Measurements from ENCODE around the gene BRCC3. TPM values are rescaled to one million over a fixed set of nuclear protein-coding genes. Genes with fewer than 3 reads are reported as not detected.

BRCC3 gene
- total RNA-seq, 1 donor from 2014 or later: 9.1 TPM

- TF ChIP-seq CTCF (conservative IDR thresholded peaks at IDR 0.05; ENCODE audit: low read depth, low read length): no peak
- H3K4me3 ChIP-seq (ENCODE audit: low read depth, low read length): no peak overlapping the region
- DNase-seq (ENCODE audit: low read depth): no peak
Measured at GRCh38 chrX:155108427-155108826, 37.1 kb downstream of the BRCC3 start.

DNA sequence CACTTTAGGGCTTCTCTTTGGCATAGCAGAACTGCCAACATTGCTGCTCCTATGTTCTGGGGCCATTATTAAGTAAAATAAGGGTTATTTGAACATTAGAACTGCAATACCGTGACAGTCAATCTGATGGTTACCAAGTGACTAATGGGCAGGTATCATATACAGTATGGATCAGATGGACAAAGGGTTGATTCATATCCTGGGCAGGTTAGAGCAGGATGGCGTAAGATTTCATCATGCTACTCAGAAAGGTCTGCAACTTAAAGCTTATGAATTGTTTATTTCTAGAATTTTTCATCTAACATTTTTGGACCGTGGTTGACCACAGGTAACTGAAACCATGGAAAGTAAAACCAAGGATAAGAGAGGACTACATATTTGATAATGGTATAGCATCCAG, 40.9 kb downstream of the BRCC3 start:
- no peak for DNase-seq (ENCODE audit: low read depth)
- no peak for TF ChIP-seq CTCF (conservative IDR thresholded peaks at IDR 0.05; ENCODE audit: low read depth, low read length)
- H3K4me3 ChIP-seq (ENCODE audit: low read depth, low read length): no peak overlapping the region

GRCh38 chrX:155113097-155113496, 41.8 kb downstream of the BRCC3 start:
- no peak for TF ChIP-seq CTCF (conservative IDR thresholded peaks at IDR 0.05; ENCODE audit: low read depth, low read length)
- no peak overlapping the region for H3K4me3 ChIP-seq (ENCODE audit: low read depth, low read length)

GRCh38 chrX:155115174-155115819, 44.0 kb downstream of the BRCC3 start:
- no peak for TF ChIP-seq CTCF (conservative IDR thresholded peaks at IDR 0.05; ENCODE audit: low read depth, low read length)
- no peak overlapping the region for H3K4me3 ChIP-seq (ENCODE audit: low read depth, low read length)
- no peak for DNase-seq (ENCODE audit: low read depth)

More at GRCh38 chrX:155113097-155113496, 41.8 kb downstream of the BRCC3 start:
- DNase-seq (ENCODE audit: low read depth): no peak

DNA sequence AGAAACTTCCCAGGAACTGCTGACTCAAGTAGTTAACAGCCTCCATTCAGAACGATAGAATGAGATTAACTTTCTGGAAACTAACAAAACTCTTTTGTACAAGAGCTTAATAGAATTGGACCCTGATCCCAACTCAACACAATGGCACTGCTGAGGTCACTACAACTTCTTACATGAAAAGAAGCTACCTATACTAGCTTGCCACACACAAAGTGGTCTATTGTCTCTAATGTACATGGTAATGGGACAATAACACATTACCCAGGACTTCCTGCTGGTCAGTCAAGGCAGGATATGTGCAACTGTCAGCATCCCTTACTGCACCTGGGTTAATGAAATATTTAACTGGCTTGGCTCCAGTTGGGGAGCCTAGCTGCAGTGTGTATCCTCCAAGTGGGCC, 56.2 kb downstream of the BRCC3 start:
- TF ChIP-seq CTCF (conservative IDR thresholded peaks at IDR 0.05; ENCODE audit: low read depth, low read length): no peak
- no peak overlapping the region for H3K4me3 ChIP-seq (ENCODE audit: low read depth, low read length)
- DNase-seq (ENCODE audit: low read depth): no peak

GRCh38 chrX:155127940-155128339, 56.6 kb downstream of the BRCC3 start:
- no peak overlapping the region for H3K4me3 ChIP-seq (ENCODE audit: low read depth, low read length)
- TF ChIP-seq CTCF (conservative IDR thresholded peaks at IDR 0.05; ENCODE audit: low read depth, low read length): no peak
- no peak for DNase-seq (ENCODE audit: low read depth)

- no peak for TF ChIP-seq CTCF (conservative IDR thresholded peaks at IDR 0.05; ENCODE audit: low read depth, low read length)
- H3K4me3 ChIP-seq (ENCODE audit: low read depth, low read length): no peak overlapping the region
- DNase-seq (ENCODE audit: low read depth): no peak
Measured at GRCh38 chrX:155132110-155132509, 60.8 kb downstream of the BRCC3 start.

Data from epithelial cell of proximal tubule (primary cell).